Ammon's horn (tissue), 1 donor: Measurements from ENCODE around the gene ISX.

Source experiments
- DNase-seq: peaks from one replicate; pipeline ENCODE4 v3.0.0-alpha.2; 2016; ENCODE audit warnings: low spot score

ISX gene

DNA sequence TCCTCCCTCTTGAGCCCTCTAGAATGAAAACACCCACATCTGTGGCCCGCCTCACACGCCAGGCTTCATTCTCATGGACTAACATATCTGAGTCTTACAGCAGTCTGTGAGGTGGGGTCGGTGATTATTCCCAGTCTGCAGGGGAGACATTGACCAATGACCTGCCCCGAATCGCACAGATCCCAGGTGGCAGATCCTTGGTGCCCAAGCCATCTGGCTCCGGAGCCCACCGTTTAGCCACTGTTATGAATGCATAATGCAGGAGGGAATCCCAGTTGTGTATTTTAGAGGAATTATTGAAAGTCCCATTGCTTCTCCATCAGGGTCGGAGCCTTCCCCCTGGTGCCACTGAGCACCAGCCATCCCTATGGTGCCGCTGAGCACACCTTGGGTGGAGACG, 47.4 kb downstream of the ISX start:
- DNase-seq = no peak

DNA sequence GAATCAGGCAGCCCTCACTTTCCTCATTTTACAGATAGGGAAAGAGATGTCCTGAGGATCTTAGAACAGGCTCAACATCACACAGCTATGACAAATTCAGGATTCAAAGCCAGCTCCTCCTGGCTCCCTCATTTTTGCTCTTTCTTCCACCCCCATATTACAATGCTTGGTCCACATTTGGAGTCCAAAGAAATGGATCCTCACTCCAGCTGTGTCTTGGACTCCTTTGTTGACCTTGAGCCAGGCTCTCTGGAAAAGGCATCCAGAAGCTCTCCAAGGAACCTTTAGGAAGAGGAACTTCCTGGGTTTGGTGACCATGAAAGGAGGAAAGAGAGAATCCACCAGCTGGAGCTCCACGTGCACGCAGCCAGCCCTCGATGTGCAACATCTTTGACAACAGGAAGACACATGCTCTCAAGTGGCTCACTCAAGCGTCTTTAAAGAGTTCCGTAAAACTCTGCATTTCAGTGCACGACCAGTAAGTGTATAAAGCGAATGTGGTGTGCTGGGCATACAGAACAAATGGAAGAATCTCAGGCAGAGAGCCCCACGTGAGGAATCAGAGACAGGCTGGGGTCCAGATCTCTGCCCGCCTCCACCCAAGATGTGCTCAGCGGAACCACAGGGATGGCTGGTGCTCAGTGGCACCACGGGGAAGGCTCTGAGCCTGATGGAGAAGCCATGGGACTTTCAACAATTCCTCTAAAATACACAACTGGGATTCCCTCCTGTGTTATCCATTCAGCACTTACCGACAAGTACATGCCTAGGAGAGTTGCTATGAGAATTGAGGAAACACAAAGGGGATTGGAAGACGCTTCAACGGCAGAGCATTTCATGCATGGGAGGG, 48.4 kb downstream of the ISX start:
- peak; percentile 3 for DNase-seq

DNA sequence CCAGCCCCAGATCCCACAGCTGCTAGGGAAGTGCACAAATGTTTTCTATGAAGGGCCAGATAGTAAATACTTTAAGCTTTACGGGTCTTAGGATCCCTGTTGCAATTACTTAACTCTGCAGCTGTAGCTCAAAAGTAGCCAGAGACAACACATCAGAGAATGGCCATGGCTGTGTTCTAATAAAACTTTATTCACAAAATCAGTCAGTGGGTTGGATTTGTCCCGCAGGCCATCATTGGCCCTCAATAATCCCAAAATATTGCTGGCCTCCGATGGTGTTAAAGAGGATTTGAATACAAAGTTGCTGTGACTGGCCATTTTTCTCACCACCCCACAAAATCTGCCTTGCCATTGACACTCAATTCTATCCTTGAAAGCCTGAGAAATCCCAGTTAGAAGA, 49.6 kb downstream of the ISX start:
- DNase-seq = no peak

DNA sequence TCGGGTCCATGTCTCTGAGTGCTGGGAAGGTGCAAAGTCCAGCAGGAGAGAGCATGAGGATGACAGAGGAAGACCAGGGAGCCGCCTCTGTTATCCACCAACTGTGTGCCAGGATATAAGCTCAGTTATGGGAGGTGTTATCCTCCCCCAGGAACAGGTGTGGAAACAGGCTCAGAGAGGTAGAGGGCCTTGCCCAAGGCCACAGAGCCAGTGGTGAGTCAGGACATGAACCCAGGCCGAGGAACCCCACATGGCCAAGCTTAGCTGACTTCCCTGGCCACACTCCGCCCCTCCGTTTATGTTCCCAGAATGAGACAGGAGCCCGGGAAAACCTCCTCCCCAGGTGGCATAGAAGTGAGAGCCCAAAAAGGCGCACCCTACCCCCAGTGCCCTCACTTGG, 50.3 kb downstream of the ISX start:
- DNase-seq = no peak

DNA sequence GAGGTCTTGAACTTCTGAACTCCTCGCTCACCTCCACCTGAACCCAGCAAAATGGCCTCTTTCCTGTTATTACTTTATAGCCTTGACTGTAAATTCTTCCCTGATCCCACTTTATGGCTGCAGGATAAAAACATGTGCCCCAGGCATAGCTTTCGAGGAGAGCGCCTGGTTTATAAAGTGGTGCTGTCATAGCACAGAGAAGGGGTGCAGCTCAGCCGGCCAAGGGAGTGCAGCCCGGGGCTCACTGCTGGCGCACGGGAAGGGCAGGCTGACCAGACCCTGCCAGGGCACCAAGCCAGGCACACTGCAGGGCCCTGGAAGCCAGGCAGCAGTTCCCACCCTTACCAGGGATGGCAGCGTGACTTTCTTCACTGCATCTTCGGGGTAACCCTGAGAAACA, 50.9 kb downstream of the ISX start:
- no peak for DNase-seq

DNA sequence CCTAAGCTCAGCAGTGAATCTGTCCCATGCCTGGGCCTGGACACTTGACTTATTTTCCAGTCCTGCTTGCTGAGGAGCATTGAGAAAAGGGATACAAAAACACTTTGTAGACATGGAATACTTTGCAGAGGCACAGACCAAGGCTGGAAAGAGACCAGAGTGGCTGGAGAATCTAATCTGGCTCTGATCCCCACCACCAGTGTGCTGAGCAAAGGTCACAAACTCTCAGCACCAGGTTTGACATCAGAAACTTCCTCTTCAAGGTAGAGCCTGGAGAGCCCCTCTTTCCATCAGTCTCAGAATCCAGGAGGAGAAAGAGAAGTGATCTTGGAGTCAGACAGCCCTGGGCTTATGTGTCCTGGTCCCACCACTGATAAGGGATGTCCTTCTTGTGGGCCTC, 53.5 kb downstream of the ISX start:
- no peak for DNase-seq

DNA sequence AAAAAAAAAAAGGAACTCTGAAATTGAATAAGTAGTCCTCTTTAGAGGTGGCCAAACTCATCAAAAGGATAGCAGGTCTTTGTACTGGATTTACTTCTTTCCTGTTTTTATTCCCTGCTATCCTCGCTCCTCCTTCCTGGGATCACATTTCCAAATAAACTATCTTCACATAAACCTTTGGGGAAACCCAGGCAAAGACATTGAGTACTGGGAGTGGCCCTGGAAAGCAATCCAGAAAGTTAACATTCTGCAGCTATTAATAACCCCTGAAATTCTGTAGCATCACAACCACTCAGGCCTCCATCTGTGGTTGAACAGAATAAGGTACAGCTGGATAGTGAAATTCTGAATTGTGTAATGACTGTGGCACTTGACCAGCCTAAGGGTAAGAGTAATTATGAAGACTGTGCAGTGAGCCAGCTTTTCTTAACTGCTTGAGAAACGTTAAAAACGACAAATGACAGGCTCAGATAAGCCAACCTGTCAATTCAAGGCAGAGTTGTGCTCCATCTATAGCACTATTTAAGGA, 58.8 kb downstream of the ISX start:
- no peak for DNase-seq

DNA sequence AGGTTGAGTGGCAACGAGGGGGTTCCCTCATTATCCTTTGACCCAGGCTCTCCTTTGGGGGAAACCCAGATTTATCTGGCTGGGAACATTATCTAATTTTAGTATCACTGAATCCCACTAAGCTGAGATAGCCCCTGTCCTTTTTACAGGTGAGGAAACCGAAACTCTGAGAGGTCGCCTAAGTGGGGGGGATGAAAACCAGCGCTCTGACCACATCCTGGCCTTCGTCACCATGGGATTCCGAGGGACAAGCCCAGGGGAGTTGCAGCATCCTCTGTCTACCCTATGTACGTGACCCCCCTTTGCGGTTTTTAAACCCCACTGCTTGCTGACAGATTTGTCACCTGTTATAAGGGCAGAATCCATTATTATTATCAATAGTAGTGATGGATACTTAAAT, 61.0 kb downstream of the ISX start:
- no peak for DNase-seq

DNA sequence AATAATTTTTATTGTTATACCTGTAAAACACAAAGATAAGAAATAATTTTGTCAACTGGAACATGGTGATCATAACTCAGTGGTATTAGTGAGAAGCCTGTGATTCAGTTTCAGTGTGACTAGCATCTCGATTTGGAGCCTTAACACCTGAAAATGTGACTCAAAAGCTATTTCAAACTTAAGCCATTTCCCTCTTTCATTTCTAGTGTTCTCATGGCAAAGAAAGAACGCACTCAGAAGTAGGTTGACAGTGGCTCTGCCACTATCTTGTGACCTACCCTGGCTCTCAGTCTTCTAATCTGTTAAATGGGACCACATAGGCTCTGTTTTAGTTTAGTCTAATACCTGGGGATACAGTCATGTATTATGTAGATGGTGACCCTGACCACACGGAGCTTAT, 62.7 kb downstream of the ISX start:
- DNase-seq = no peak

DNA sequence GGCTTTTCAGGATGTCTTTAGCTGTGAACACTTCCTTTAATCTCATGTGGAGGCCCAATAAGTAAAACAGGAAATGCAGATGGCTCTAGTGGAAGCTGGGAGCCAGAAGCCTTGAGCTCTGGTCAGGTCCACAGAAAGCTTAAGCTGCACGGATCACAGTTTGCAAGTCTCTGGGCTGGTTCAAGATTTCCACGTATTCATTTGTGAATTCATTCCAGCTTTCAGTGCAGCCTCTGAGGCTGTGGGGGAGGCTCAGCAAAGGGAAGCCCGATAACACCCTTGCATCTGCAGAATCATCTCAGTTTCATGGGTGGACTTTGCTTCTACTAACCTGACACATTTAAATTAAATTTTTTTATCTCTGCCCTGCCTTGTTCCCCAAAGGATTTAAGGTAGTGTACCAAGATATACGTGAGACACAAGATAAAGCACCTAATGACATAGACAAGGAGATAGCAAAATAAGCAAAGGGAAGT, 65.6 kb downstream of the ISX start:
- DNase-seq = no peak

DNA sequence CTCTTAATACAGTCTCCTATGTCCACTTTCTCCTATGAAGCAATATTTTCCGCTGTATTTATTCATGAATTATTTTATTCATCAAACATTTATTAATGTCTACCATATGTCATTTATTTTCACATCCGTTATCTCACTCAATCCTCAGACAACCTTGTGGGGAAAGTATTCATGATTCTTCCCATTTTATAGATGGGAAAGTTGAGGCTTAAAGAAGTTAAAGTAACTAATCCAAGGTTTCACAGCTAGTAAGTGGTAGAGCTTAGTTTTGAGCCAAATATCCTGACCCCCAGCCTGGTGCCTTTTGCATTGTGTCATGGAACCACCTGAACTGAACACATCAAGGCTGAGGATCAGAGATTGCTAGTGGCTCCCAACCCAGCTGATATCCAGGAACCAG, 66.6 kb downstream of the ISX start:
- no peak for DNase-seq

DNA sequence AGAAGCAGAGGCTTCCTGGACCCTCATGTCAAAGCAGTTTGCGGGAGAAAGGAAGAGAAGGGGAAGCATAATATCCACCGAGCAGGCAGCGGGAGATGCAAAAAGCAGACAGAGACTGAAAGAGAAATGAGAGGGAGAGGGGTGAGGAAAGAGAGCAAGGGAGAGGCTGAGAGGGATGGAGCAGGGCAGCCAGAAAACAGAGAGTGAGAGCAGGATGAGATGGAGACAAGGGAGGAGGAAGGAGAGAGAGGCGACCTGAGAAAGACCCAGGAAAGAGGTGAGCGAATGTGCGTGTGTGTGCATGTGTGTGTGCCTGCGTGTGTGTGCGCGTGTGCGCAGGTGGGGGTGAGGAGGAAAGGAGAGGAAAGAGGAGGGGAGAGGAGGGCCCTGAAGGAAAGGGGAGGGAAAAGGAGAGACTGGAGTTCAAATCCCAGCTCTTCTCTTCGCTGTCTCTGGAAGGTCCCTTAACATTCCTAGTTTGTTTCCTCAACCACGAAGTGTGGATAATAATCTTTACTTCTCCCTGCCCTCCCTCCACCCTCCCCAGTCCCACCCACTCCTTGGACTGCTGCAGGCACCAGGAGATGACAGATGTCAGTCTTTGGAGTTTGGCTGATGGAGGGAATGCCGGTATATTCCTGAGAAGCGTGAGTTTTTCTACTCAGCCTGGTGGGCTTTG, 67.9 kb downstream of the ISX start:
- DNase-seq = no peak

DNA sequence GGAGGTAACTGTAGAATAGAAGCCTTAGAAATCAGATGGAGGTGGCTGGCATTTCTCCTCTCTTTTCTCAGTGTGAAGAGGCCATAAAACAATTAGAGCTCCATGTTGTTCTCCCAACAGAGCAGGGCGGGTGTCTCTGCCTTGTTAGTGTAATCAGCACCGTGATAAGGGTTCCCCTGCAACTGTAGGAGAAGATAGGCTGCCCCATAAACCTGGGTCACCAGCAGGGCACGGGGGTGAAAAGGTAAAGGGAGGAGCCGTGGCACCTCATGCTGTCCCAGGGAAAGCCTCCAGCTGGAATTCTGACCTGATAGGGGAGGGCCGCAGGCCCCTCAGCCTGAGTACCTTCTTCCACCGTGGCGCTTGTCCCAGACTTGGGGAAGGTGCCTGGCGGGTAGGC, 68.7 kb downstream of the ISX start:
- no peak for DNase-seq

DNA sequence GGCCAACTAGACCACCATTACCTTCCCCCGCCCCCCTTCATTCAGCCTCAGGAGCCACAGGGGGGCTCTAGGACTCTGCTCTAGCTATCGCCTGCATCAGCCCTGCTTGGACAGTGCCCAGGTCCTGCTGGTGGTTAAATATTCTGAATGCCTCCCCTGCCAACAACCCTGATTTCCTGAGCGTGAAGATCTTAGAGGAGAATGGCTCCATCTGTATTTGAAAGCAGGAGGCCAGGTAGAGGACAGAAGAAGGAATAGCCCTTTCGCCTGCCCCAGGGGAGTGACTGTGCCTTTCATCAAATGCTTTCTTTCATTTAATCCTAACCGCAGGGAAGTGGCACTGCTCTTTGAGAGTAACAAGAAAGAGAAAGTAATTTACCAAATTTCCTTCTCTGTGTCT, 69.2 kb downstream of the ISX start:
- DNase-seq = no peak
